H9 (cell line): ENCODE data around the gene BTG4. TPM values are rescaled to one million over a fixed set of nuclear protein-coding genes. Genes with fewer than 3 reads are reported as not detected.

Source experiments
- DNase-seq: peaks from one replicate; pipeline ENCODE4 v3.0.0-alpha.2; 2017
- H2AFZ ChIP-seq: one replicate; pipeline ENCODE4 v1.6.1; 2013; ENCODE audit warnings: mild to moderate bottlenecking, low read length, control low read depth, moderate library complexity
- H2AK5ac ChIP-seq: 2 replicates; pipeline ENCODE4 v1.6.1; 2013; ENCODE audit warnings: low read length, control low read depth, mixed read lengths; ENCODE audit not compliant: insufficient read length
- H2BK120ac ChIP-seq: one replicate; pipeline ENCODE4 v1.6.1; 2013; ENCODE audit warnings: low read depth, mild to moderate bottlenecking, low read length, control low read depth, inconsistent platforms; ENCODE audit not compliant: poor library complexity, severe bottlenecking
- H2BK12ac ChIP-seq: 2 replicates; pipeline ENCODE4 v1.6.1; 2013; ENCODE audit warnings: low read length, control low read depth, mixed read lengths, low read depth; ENCODE audit not compliant: insufficient read length
- H2BK15ac ChIP-seq: 2 replicates; pipeline ENCODE4 v1.6.1; 2013; ENCODE audit warnings: low read depth, low read length, control low read depth
- H2BK20ac ChIP-seq: one replicate; pipeline ENCODE4 v1.6.1; 2013; ENCODE audit warnings: low read depth, mild to moderate bottlenecking, low read length, control low read depth, inconsistent platforms; ENCODE audit not compliant: poor library complexity, severe bottlenecking
- H2BK5ac ChIP-seq: 2 replicates; pipeline ENCODE4 v1.6.1; 2013; ENCODE audit warnings: low read length, control low read depth, mixed read lengths; ENCODE audit not compliant: insufficient read length
- H3K14ac ChIP-seq: 2 replicates; pipeline ENCODE4 v1.6.1; 2013; ENCODE audit warnings: low read length, control low read depth; ENCODE audit not compliant: insufficient read depth
- H3K18ac ChIP-seq: 2 replicates; pipeline ENCODE4 v1.6.1; 2013; ENCODE audit warnings: low read depth, mild to moderate bottlenecking, mixed read lengths, low read length, control low read depth; ENCODE audit not compliant: insufficient read length
- H3K23ac ChIP-seq: 2 replicates; pipeline ENCODE4 v1.6.1; 2013; ENCODE audit warnings: low read length, control low read depth, mixed read lengths, low read depth; ENCODE audit not compliant: insufficient read length
- H3K23me2 ChIP-seq: 2 replicates; pipeline ENCODE4 v1.6.1; 2013; ENCODE audit warnings: low read depth, mild to moderate bottlenecking, mixed read lengths, low read length, control low read depth; ENCODE audit not compliant: insufficient read length, poor library complexity, severe bottlenecking
- H3K27ac ChIP-seq: 2 replicates; pipeline ENCODE4 v1.5.1; 2013; ENCODE audit warnings: low read length, control low read depth, mixed read lengths, low read depth; ENCODE audit not compliant: insufficient read length
- H3K27me3 ChIP-seq: 2 replicates; pipeline ENCODE4 v1.6.1; 2013; ENCODE audit warnings: low read length, control low read depth, inconsistent platforms; ENCODE audit not compliant: insufficient read depth
- H3K4ac ChIP-seq: 2 replicates; pipeline ENCODE4 v1.6.1; 2013; ENCODE audit warnings: low read depth, mild to moderate bottlenecking, control low read depth, inconsistent platforms, low read length, moderate library complexity
- H3K4me1 ChIP-seq: 2 replicates; pipeline ENCODE4 v1.6.1; 2013; ENCODE audit warnings: low read length, control low read depth, inconsistent platforms; ENCODE audit not compliant: insufficient read depth
- H3K4me2 ChIP-seq: 2 replicates; pipeline ENCODE4 v1.6.1; 2013; ENCODE audit warnings: low read length, control low read depth, mixed read lengths; ENCODE audit not compliant: insufficient read length, insufficient read depth
- H3K56ac ChIP-seq: 2 replicates; pipeline ENCODE4 v1.6.1; 2013; ENCODE audit warnings: low read depth, mild to moderate bottlenecking, mixed read lengths, low read length, control low read depth; ENCODE audit not compliant: insufficient read length
- H3K79me1 ChIP-seq: 2 replicates; pipeline ENCODE4 v1.6.1; 2013; ENCODE audit warnings: low read depth, mild to moderate bottlenecking, moderate library complexity, low read length, control low read depth, inconsistent platforms; ENCODE audit not compliant: insufficient read depth, poor library complexity, severe bottlenecking
- H3K79me2 ChIP-seq: 2 replicates; pipeline ENCODE4 v1.6.1; 2013; ENCODE audit warnings: low read length, control low read depth, inconsistent platforms; ENCODE audit not compliant: insufficient read depth
- H3K9ac ChIP-seq: 2 replicates; pipeline ENCODE4 v1.6.1; 2013; ENCODE audit warnings: low read length, control low read depth, mixed read lengths; ENCODE audit not compliant: insufficient read length; ENCODE audit errors: extremely low read depth
- H3K9me3 ChIP-seq: one replicate; pipeline ENCODE4 v1.6.1; 2013; ENCODE audit warnings: low read depth, low read length, inconsistent platforms; ENCODE audit not compliant: control insufficient read depth
- H3T11ph ChIP-seq: one replicate; pipeline ENCODE4 v1.6.1; 2013; ENCODE audit warnings: mild to moderate bottlenecking, low read length, control low read depth, inconsistent platforms
- H4K20me1 ChIP-seq: one replicate; pipeline ENCODE4 v1.6.1; 2013; ENCODE audit not compliant: control insufficient read depth, insufficient read length, insufficient read depth
- H4K5ac ChIP-seq: 2 replicates; pipeline ENCODE4 v1.6.1; 2013; ENCODE audit warnings: low read depth, mild to moderate bottlenecking, mixed read lengths, low read length, control low read depth; ENCODE audit not compliant: insufficient read length
- H4K8ac ChIP-seq: replicated peaks from 2 replicates; pipeline ENCODE4 v1.6.1; 2013; ENCODE audit warnings: low read length, control low read depth, mixed read lengths, low read depth; ENCODE audit not compliant: insufficient read length
- H4K91ac ChIP-seq: 2 replicates; pipeline ENCODE4 v1.6.1; 2013; ENCODE audit warnings: low read depth, mild to moderate bottlenecking, moderate library complexity, mixed read lengths, low read length, control low read depth; ENCODE audit not compliant: insufficient read length
- H3K27ac Mint-ChIP-seq, 3 experiments: 2 replicates in 2 of 3; 3 replicates in 1 of 3; pipeline ENCODE4 v1.8.0; 2020 to 2021; ENCODE audit warnings: mixed read lengths in 3 of 3, mild to moderate bottlenecking in 1 of 3, moderate library complexity in 1 of 3
- H3K27me3 Mint-ChIP-seq: 2 replicates; pipeline ENCODE4 v1.8.0; 2021; ENCODE audit warnings: low read depth, mild to moderate bottlenecking, moderate library complexity, mixed read lengths
- H3K36me3 Mint-ChIP-seq, 3 experiments: 2 replicates in 2 of 3; 3 replicates in 1 of 3; pipeline ENCODE4 v1.8.0; 2020 to 2021; ENCODE audit warnings: low read depth in 3 of 3, mixed read lengths in 3 of 3; ENCODE audit not compliant: insufficient read depth in 1 of 3
- H3K4me1 Mint-ChIP-seq, 2 experiments: 2 replicates each; pipeline ENCODE4 v1.8.0; 2020; ENCODE audit warnings: mixed read lengths in 2 of 2
- H3K4me3 Mint-ChIP-seq, 2 experiments: 2 replicates in 1 of 2; 3 replicates in 1 of 2; pipeline ENCODE4 v1.8.0; 2020 to 2021; ENCODE audit warnings: mild to moderate bottlenecking in 2 of 2, mixed read lengths in 2 of 2, moderate library complexity in 1 of 2
- H3K9me3 Mint-ChIP-seq, 2 experiments: 2 replicates in 1 of 2; 3 replicates in 1 of 2; pipeline ENCODE4 v1.8.0; 2020; ENCODE audit warnings: mild to moderate bottlenecking in 2 of 2, mixed read lengths in 2 of 2, moderate library complexity in 1 of 2
- WGBS: extraction: QIAGEN DNeasy Blood & Tissue Kit; methylation state at CpG from one replicate; pipeline ENCODE4 v1.1.7; 2013; ENCODE audit warnings: missing lambda C conversion rate, low lambda C conversion rate, mixed read lengths; ENCODE audit not compliant: insufficient read length; ENCODE audit errors: extremely low coverage; 5-methylcytosine and 5-hydroxymethylcytosine counted together
- total RNA-seq: library from RNA; stranded (reverse); gene quantifications from 2 replicates; pipeline ENCODE4 v1.2.1, GENCODE V29; 2021
- TF ChIP-seq, protein P1 (sequence below): fragments of 200-600 bp; sonication (generic); conservative IDR thresholded peaks from 3 replicates; pipeline ENCODE4 v1.8.0; 2021; ENCODE audit warnings: antibody characterized with exemption, mild to moderate bottlenecking

BTG4 gene
- total RNA-seq, 1 experiment from 2014 or later: not detected

DNA sequence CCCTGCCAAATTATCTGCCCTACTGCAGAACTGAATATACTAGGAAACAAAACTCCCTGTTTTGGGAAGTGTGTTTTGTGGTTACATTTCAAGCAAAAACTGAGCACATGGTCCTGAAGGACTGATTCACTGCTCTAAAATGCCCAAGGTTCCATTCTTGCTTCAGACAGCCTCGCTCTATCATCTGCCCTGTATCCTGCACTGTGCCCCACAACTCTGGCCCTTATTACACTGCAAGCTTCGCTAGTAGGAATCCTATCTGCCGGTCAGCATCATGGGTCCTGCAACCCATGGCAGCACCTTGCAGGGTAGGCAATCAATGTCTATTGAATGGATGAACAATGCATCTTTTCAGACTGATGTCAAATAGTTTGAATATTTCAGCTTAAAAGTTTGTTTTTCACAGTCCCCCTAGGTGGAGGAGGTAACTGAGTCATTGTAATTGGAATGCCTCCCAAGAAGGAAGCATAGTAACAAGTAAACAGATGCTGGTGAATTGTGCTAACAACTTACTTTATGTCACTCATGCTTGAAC lies 49.7 kb upstream of the BTG4 start:
- Histone ChIP-seq H2BK20ac (no peak overlapping the region), H3K56ac (no peak overlapping the region), H2BK15ac (no peak overlapping the region), H2BK120ac (no peak overlapping the region), H4K8ac (no peak overlapping the region), H2BK5ac (no peak overlapping the region), H2AK5ac (no peak overlapping the region), H3K14ac (no peak overlapping the region), H3K23ac (no peak overlapping the region), H2AFZ (no peak overlapping the region), H3K4ac (no peak overlapping the region), H3K4me2 (no peak overlapping the region), H3K18ac (no peak overlapping the region), H3K79me2 (no peaks in the 10 kb centered on the region), H2BK12ac (no peak overlapping the region), H3K9ac (no peak overlapping the region), H4K5ac (no peak overlapping the region), H3K23me2 (no peaks in the 10 kb centered on the region), H4K91ac (no peak overlapping the region), H3K27me3 (no peaks in the 10 kb centered on the region), H3K79me1 (no peaks in the 10 kb centered on the region), H3K27ac (no peak overlapping the region), H3K9me3 (no peaks in the 10 kb centered on the region), H4K20me1 (no peaks in the 10 kb centered on the region), H3T11ph (no peak overlapping the region), H3K4me1 (peaks cover 6% of the 10 kb centered on the region; the same call in 1 of the 2 replicates)
- Mint-ChIP-seq H3K4me3 (no peak overlapping the region), H3K4me1 (peaks cover 37 to 42% of the 10 kb centered on the region in 2 experiments), H3K9me3 (peaks cover 0 to 2% of the 10 kb centered on the region in 2 experiments; a peak in 2 of 5 replicates), H3K27ac (peak overlapping the region; percentile 4 to 80 (median 45); a peak in 4 of 7 replicates), H3K27me3 (no peaks in the 10 kb centered on the region), H3K36me3 (peaks cover 2 to 8% (median 3%) of the 10 kb centered on the region in 3 experiments; a peak in 6 of 7 replicates)
- TF ChIP-seq, protein P1, sequence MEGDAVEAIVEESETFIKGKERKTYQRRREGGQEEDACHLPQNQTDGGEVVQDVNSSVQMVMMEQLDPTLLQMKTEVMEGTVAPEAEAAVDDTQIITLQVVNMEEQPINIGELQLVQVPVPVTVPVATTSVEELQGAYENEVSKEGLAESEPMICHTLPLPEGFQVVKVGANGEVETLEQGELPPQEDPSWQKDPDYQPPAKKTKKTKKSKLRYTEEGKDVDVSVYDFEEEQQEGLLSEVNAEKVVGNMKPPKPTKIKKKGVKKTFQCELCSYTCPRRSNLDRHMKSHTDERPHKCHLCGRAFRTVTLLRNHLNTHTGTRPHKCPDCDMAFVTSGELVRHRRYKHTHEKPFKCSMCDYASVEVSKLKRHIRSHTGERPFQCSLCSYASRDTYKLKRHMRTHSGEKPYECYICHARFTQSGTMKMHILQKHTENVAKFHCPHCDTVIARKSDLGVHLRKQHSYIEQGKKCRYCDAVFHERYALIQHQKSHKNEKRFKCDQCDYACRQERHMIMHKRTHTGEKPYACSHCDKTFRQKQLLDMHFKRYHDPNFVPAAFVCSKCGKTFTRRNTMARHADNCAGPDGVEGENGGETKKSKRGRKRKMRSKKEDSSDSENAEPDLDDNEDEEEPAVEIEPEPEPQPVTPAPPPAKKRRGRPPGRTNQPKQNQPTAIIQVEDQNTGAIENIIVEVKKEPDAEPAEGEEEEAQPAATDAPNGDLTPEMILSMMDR: no peak
- no CpG with 5 or more reads among the region's 3 CpGs for WGBS
- DNase-seq: no peak
